Uterus (tissue), 4 donors: ENCODE data around the gene CACNA1D. TPM values are rescaled to one million over a fixed set of nuclear protein-coding genes. Genes with fewer than 3 reads are reported as not detected.

Experiments used
- DNase-seq, 2 donors: peaks; one replicate each; pipeline ENCODE4 v3.0.0-alpha.2; 2019 to 2020
- H3K27ac ChIP-seq, 2 donors: fragments of 200-600 bp; sonication (generic); 1 replicate in 1 of 2; 2 replicates in 1 of 2; pipeline ENCODE4 v1.5.1; 2016 to 2018
- H3K27me3 ChIP-seq, 2 donors: fragments of 200-600 bp; sonication (generic); one replicate each; pipeline ENCODE4 v1.5.1; 2018 to 2019; ENCODE audit warnings: control low read depth in 1 of 2
- H3K36me3 ChIP-seq, 2 donors: fragments of 200-600 bp; sonication (generic); one replicate each; pipeline ENCODE4 v1.5.1; 2019; ENCODE audit warnings: control low read depth in 1 of 2
- H3K4me1 ChIP-seq, 2 donors: fragments of 200-600 bp; sonication (generic); one replicate each; pipeline ENCODE4 v1.5.1; 2018 to 2019; ENCODE audit warnings: control low read depth in 1 of 2
- H3K4me3 ChIP-seq, 2 donors: fragments of 200-600 bp; sonication (generic); 1 replicate in 1 of 2; 2 replicates in 1 of 2; pipeline ENCODE4 v1.5.1; 2018 to 2019; ENCODE audit warnings: mild to moderate bottlenecking in 1 of 2
- H3K9me3 ChIP-seq, 2 donors: fragments of 200-600 bp; sonication (generic); one replicate each; pipeline ENCODE4 v1.5.1; 2019; ENCODE audit warnings: control low read depth in 1 of 2
- POLR2A ChIP-seq, 2 donors: fragments of 450-650 bp; IDR thresholded peaks; one replicate each; pipeline ENCODE4 v1.6.1; 2016; ENCODE audit warnings: antibody characterized with exemption in 2 of 2, mild to moderate bottlenecking in 1 of 2, moderate library complexity in 1 of 2
- intact Hi-C: fragments of 100-400 bp; cut with DNase I; formaldehyde crosslinking; loops from one replicate; pipeline ENCODE4 v1.15.1; 2023; ENCODE audit warnings: low total_unique reads
- total RNA-seq, 4 donors: library from RNA; depleted of rRNA in 3 of 4; stranded (reverse); fragments of >200 nt in 3 of 4; gene quantifications; one replicate each; pipeline versions ENCODE4 v1.1.0 to v1.2.4, GENCODE V29; 2014 to 2023
- TF ChIP-seq, protein P1 (sequence below), 4 experiments: fragments of 200-600 bp in 2 of 4; fragments of 450-650 bp in 2 of 4; sonication (generic) in 2 of 4; IDR thresholded peaks; one replicate each; pipeline ENCODE4 v1.5.1; 2016 to 2019; ENCODE audit warnings: antibody characterized with exemption in 4 of 4, mild to moderate bottlenecking in 2 of 4, moderate library complexity in 1 of 4
- donor health status: DM: yes; HTN: yes; CAD: no.

CACNA1D gene
- total RNA-seq, 4 donors from 2014 or later: 0.88 to 97.5 (median 63.4) TPM

DNA sequence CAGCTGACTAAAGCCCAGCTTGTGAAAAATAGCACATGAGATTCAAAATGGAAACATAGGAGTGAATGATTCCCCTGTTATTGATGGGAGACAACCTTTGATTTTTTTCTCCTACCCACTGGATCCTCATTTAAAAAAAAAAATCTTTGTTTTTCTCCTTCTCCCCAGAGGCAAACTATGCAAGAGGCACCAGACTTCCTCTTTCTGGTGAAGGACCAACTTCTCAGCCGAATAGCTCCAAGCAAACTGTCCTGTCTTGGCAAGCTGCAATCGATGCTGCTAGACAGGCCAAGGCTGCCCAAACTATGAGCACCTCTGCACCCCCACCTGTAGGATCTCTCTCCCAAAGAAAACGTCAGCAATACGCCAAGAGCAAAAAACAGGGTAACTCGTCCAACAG is 2.6 kb downstream of the CACNA1D start:
- intact Hi-C loops: no loop called here
- H3K9me3 ChIP-seq: no peaks in the 10 kb centered on the region
- no peak for DNase-seq
- TF ChIP-seq POLR2A (IDR thresholded peaks at IDR 0.05): no peak
- no peaks in the 10 kb centered on the region for H3K27me3 ChIP-seq
- H3K27ac ChIP-seq: no peak overlapping the region
- H3K4me3 ChIP-seq: no peak overlapping the region
- H3K36me3 ChIP-seq: no peaks in the 10 kb centered on the region
- no peaks in the 10 kb centered on the region for H3K4me1 ChIP-seq

DNA sequence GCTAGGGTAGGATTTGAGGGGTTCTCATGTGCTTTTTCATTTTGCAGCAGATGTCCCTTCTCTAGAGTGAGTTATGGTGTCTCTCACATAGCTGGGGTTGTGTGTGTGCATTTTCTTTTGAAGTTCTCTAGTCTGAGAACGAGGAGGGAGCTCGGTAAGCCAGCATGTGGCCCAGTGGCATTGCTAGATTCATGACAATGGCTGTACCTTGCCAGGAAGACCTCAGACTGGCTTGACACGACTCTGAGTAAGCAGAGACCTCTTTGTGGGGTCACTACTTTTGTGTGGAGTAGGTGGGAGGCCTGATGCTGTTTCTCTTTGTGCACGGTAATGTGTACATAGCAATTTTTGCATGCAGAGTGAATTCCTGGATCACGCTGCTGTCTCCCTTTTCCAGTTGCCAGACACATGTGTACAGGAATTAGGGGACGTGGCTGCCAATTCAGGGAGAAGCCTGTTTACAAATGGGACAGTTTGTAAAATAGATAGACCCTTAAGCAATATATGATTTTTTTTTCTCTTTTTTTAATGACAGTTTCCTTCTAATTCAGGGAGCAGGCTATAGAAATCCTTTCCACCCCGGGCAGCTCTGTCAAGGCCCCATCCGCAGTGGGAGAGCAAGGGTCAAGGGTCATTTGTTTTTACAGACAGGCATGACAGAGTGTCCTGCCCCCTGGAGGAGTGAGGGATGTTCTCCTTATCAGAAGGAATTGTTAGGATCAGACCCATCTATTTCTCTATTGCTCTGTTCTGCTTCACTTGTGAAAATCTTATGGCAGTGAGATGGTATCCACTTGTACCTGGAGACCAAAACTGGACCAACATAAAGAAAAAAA is 4.6 kb downstream of the CACNA1D start:
- Histone ChIP-seq H3K4me3 (no peak overlapping the region), H3K27me3 (no peaks in the 10 kb centered on the region), H3K9me3 (no peaks in the 10 kb centered on the region), H3K27ac (no peak overlapping the region), H3K36me3 (no peaks in the 10 kb centered on the region), H3K4me1 (no peaks in the 10 kb centered on the region)
- intact Hi-C loops: no loop called here
- TF ChIP-seq, protein P1, sequence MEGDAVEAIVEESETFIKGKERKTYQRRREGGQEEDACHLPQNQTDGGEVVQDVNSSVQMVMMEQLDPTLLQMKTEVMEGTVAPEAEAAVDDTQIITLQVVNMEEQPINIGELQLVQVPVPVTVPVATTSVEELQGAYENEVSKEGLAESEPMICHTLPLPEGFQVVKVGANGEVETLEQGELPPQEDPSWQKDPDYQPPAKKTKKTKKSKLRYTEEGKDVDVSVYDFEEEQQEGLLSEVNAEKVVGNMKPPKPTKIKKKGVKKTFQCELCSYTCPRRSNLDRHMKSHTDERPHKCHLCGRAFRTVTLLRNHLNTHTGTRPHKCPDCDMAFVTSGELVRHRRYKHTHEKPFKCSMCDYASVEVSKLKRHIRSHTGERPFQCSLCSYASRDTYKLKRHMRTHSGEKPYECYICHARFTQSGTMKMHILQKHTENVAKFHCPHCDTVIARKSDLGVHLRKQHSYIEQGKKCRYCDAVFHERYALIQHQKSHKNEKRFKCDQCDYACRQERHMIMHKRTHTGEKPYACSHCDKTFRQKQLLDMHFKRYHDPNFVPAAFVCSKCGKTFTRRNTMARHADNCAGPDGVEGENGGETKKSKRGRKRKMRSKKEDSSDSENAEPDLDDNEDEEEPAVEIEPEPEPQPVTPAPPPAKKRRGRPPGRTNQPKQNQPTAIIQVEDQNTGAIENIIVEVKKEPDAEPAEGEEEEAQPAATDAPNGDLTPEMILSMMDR (IDR thresholded peaks at IDR 0.05): no peak
- no peak for TF ChIP-seq POLR2A (IDR thresholded peaks at IDR 0.05)
- DNase-seq: no peak

DNA sequence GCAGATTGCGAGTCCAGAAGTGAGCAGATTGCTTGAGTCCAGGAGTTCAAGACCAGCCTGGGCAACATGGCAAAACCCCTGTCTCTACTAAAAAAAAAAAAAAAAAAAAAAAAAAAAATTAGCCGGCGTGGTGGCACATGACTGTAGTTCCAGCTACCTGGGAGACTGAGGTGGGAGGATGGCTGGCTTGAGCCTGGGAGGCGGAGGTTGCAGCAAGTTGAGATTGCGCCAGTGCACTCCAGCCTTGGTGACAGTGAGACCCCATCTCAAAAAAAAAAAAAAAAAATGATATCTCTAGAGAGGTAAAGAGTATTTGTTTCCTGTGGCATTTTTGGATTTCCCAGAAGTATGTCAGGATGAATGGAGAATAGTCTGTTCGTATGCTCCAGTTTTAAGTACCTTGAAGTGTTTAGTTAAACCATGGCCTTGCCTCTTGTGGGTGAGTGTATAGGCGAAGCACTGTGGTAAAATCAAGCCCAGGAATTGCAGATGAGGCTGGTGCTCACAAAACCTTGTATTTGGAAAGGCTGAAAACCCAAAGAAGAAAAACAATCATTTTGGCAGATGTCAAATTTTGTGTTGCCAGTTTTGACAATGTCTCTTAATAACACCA is 5.9 kb downstream of the CACNA1D start:
- Histone ChIP-seq H3K4me3 (no peak overlapping the region), H3K36me3 (no peaks in the 10 kb centered on the region), H3K27ac (no peak overlapping the region), H3K27me3 (no peaks in the 10 kb centered on the region), H3K4me1 (no peaks in the 10 kb centered on the region), H3K9me3 (no peaks in the 10 kb centered on the region)
- TF ChIP-seq, protein P1 (IDR thresholded peaks at IDR 0.05): no peak
- no peak for TF ChIP-seq POLR2A (IDR thresholded peaks at IDR 0.05)
- intact Hi-C loops: no loop called here
- DNase-seq: no peak

DNA sequence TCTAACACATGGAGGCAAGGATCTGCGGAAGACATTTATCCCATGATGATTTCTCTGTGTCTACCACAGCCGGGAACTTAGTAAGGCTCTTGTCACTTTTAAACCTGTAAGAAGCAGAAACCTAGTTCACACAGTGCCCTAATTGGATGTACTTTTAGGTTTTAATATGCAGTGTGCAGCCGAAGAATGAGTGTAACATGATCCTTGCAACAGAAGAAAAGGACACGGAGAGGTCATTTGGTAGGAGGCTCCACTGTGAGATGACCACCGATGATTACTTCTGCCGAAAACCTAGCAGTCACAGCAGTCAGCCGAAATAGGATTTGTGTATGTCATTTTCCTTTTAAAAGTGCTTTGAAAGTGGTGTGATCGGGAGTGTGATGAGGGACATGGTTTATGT is 6.8 kb downstream of the CACNA1D start:
- Histone ChIP-seq H3K36me3 (no peaks in the 10 kb centered on the region), H3K27ac (no peak overlapping the region), H3K27me3 (no peaks in the 10 kb centered on the region), H3K4me1 (no peaks in the 10 kb centered on the region), H3K4me3 (no peak overlapping the region), H3K9me3 (no peaks in the 10 kb centered on the region)
- DNase-seq: no peak
- TF ChIP-seq, protein P1 (IDR thresholded peaks at IDR 0.05): no peak
- no peak for TF ChIP-seq POLR2A (IDR thresholded peaks at IDR 0.05)
- intact Hi-C loops: no loop called here

- DNase-seq: no peak
- Histone ChIP-seq H3K27ac (no peak overlapping the region), H3K27me3 (no peaks in the 10 kb centered on the region), H3K9me3 (no peaks in the 10 kb centered on the region), H3K4me3 (no peak overlapping the region), H3K36me3 (no peaks in the 10 kb centered on the region), H3K4me1 (no peaks in the 10 kb centered on the region)
- TF ChIP-seq POLR2A (IDR thresholded peaks at IDR 0.05): no peak
- TF ChIP-seq, protein P1 (IDR thresholded peaks at IDR 0.05): no peak
- intact Hi-C loops: no loop called here
Observed at GRCh38 chr3:53502737-53503136, 8.3 kb downstream of the CACNA1D start.
